PC-3 (cell line): ENCODE results near the gene FAM131C. TPM values are rescaled to one million over a fixed set of nuclear protein-coding genes. Genes with fewer than 3 reads are reported as not detected.
"Not testable (repeated sequence)": the region's sequence is repeated elsewhere in the genome, so short reads cannot be mapped to it uniquely, and the experiment has no call there.

Experiments
- ATAC-seq: fragments of 200-7000 bp; cut with Tn5 transposase; 2 replicates; pipeline ENCODE4 v1.9.1; 2020; ENCODE audit warnings: mild to moderate bottlenecking, moderate library complexity
- BruUV-seq: library from RNA; stranded (reverse); fragments of 400-500 nt; replicated peaks from 2 replicates; lab custom pipeline; 2021; lab: Mats Ljungman, UMichigan
- CTCF ChIA-PET: fragments of 300-600 bp; sonication (Branson Sonifier 250); formaldehyde crosslinking; loops from one replicate; lab custom pipeline; 2022; ENCODE audit warnings: antibody characterized with exemption; lab: Charles Lee
- POLR2A ChIA-PET: fragments of 300-600 bp; sonication (Branson Sonifier 250); formaldehyde crosslinking; loops from one replicate; lab custom pipeline; 2022; ENCODE audit warnings: antibody characterized with exemption; ENCODE audit not compliant: unreplicated experiment; lab: Charles Lee
- DNase-seq: peaks from one replicate; pipeline ENCODE4 v3.0.0-alpha.2; 2015
- H2AFZ ChIP-seq: fragments of 300-600 bp; sonication (generic); 2 replicates; pipeline ENCODE4 v1.6.0; 2016; ENCODE audit warnings: antibody characterized with exemption, low read length
- H3F3A ChIP-seq: fragments of 300-600 bp; sonication (generic); one replicate; pipeline ENCODE4 v1.6.0; 2017; ENCODE audit warnings: antibody characterized with exemption, low read length, control low read depth, mild to moderate bottlenecking; ENCODE audit not compliant: unreplicated experiment
- H3K27ac ChIP-seq: fragments of 300-600 bp; sonication (generic); 2 replicates; pipeline ENCODE4 v1.5.1; 2016; ENCODE audit warnings: mild to moderate bottlenecking, low read length
- H3K27me3 ChIP-seq: fragments of 300-600 bp; sonication (generic); 2 replicates; pipeline ENCODE4 v1.6.1; 2016; ENCODE audit warnings: low read length, mixed read lengths
- H3K36me3 ChIP-seq: fragments of 300-600 bp; sonication (generic); 2 replicates; pipeline ENCODE4 v1.6.1; 2016; ENCODE audit warnings: low read depth, mixed run types, low read length, mixed read lengths
- H3K4me1 ChIP-seq: fragments of 300-600 bp; sonication (generic); 2 replicates; pipeline ENCODE4 v1.5.1; 2016; ENCODE audit warnings: low read length; ENCODE audit not compliant: insufficient read depth
- H3K4me2 ChIP-seq: fragments of 300-600 bp; sonication (generic); 2 replicates; pipeline ENCODE4 v1.6.0; 2016; ENCODE audit warnings: low read length
- H3K4me3 ChIP-seq: fragments of 300-600 bp; sonication (generic); 2 replicates; pipeline ENCODE4 v1.5.1; 2016; ENCODE audit warnings: mild to moderate bottlenecking, low read length, mixed read lengths
- H3K79me2 ChIP-seq: fragments of 300-600 bp; sonication (generic); 2 replicates; pipeline ENCODE4 v1.6.1; 2017; ENCODE audit warnings: low read length, mixed read lengths
- H3K9ac ChIP-seq: fragments of 300-600 bp; sonication (generic); 2 replicates; pipeline ENCODE4 v1.6.0; 2016; ENCODE audit warnings: mild to moderate bottlenecking, low read length
- H3K9me2 ChIP-seq: fragments of 300-600 bp; sonication (generic); replicated peaks from 2 replicates; pipeline ENCODE4 v1.6.1; 2016; ENCODE audit warnings: mixed run types, low read length, mixed read lengths
- H3K9me3 ChIP-seq: fragments of 300-600 bp; sonication (generic); 2 replicates; pipeline ENCODE4 v1.6.1; 2016; ENCODE audit warnings: low read length, mixed read lengths
- H4K20me1 ChIP-seq: fragments of 300-600 bp; sonication (generic); 2 replicates; pipeline ENCODE4 v1.6.1; 2016; ENCODE audit warnings: low read length, mixed read lengths
- EZH2 ChIP-seq: fragments of 300-600 bp; sonication (generic); IDR thresholded peaks from one replicate; pipeline ENCODE4 v1.6.1; 2017; ENCODE audit warnings: antibody characterized with exemption, mild to moderate bottlenecking, low read length; ENCODE audit not compliant: unreplicated experiment
- EZH2phosphoT487 ChIP-seq: fragments of 300-600 bp; sonication (generic); IDR thresholded peaks from 2 replicates; pipeline ENCODE4 v1.6.1; 2018; ENCODE audit warnings: mild to moderate bottlenecking, antibody characterized with exemption, low read length, borderline replicate concordance
- intact Hi-C: fragments of 100-400 bp; cut with micrococcal nuclease; formaldehyde crosslinking; loops from 2 replicates; pipeline ENCODE4 v1.9.0; 2023
- total RNA-seq: library from RNA; depleted of rRNA; stranded (reverse); fragments of >200 nt; gene quantifications from 2 replicates; pipeline ENCODE4 v1.2.3, GENCODE V29; 2014
- TF ChIP-seq, protein P1 (sequence below): fragments of 300-600 bp; sonication (generic); conservative IDR thresholded peaks from 2 replicates; pipeline ENCODE4 v1.5.1; 2017; ENCODE audit warnings: antibody characterized with exemption, low read depth, mild to moderate bottlenecking, low read length

FAM131C gene
- total RNA-seq, 1 experiment from 2014 or later = 7.7 TPM

- no peak overlapping the region for H3K9ac ChIP-seq
- no peaks in the 10 kb centered on the region for H3K27me3 ChIP-seq
- no peak overlapping the region for H3K4me2 ChIP-seq
- no peak for TF ChIP-seq EZH2phosphoT487
- TF ChIP-seq EZH2 = no peak
- TF ChIP-seq, protein P1, sequence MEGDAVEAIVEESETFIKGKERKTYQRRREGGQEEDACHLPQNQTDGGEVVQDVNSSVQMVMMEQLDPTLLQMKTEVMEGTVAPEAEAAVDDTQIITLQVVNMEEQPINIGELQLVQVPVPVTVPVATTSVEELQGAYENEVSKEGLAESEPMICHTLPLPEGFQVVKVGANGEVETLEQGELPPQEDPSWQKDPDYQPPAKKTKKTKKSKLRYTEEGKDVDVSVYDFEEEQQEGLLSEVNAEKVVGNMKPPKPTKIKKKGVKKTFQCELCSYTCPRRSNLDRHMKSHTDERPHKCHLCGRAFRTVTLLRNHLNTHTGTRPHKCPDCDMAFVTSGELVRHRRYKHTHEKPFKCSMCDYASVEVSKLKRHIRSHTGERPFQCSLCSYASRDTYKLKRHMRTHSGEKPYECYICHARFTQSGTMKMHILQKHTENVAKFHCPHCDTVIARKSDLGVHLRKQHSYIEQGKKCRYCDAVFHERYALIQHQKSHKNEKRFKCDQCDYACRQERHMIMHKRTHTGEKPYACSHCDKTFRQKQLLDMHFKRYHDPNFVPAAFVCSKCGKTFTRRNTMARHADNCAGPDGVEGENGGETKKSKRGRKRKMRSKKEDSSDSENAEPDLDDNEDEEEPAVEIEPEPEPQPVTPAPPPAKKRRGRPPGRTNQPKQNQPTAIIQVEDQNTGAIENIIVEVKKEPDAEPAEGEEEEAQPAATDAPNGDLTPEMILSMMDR = no peak
- no peaks in the 10 kb centered on the region for H3K9me2 ChIP-seq
- H3F3A ChIP-seq = no peaks in the 10 kb centered on the region
- intact Hi-C loops = no loop called here
- H3K79me2 ChIP-seq = no peaks in the 10 kb centered on the region
- DNase-seq (no peak), ATAC-seq (no peak)
- no peak overlapping the region for H2AFZ ChIP-seq
- H3K9me3 ChIP-seq = no peaks in the 10 kb centered on the region
- no peaks in the 10 kb centered on the region for H4K20me1 ChIP-seq
- no peak overlapping the region for H3K4me3 ChIP-seq
- POLR2A ChIA-PET = no interaction called here
- CTCF ChIA-PET = no interaction called here
- BruUV-seq = no TSS peak
- H3K36me3 ChIP-seq = no peaks in the 10 kb centered on the region
- peaks cover 5% of the 10 kb centered on the region for H3K4me1 ChIP-seq
- H3K27ac ChIP-seq = no peak overlapping the region
Measured at GRCh38 chr1:16053781-16054502, 19.5 kb downstream of the FAM131C start.

GRCh38 chr1:16051949-16052348 lies 21.5 kb downstream of the FAM131C start:
- H3K9me2 ChIP-seq, H3K9me3 ChIP-seq, ATAC-seq, H3K4me1 ChIP-seq, H3F3A ChIP-seq, CTCF ChIA-PET, H3K9ac ChIP-seq, intact Hi-C loops, H3K4me3 ChIP-seq, H3K27me3 ChIP-seq, H4K20me1 ChIP-seq, BruUV-seq, H3K4me2 ChIP-seq, H3K27ac ChIP-seq, H2AFZ ChIP-seq, POLR2A ChIA-PET, H3K36me3 ChIP-seq, DNase-seq, H3K79me2 ChIP-seq: not testable (repeated sequence)

DNA sequence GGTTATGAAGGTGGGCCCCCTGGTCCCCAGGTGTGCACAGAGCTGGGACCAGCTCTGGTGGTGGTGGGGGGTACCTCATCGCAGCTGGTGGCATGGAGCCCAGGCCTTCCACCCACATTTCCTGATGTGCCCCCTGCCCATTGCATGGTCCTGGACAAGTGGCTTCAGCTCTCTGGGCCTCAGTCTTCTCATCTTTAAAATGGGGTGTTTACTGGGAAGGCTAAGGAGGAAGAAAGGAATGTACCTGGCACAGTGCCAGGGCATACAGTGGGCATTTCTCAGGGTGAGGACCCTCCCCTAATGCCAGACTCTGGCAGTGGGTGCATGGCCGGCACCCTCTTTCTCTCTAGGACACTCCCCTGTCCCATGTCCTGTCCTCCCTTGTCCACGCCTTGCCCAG lies 22.4 kb downstream of the FAM131C start:
- H3K27ac ChIP-seq = no peak overlapping the region
- CTCF ChIA-PET = no interaction called here
- ATAC-seq = no peak
- H4K20me1 ChIP-seq = no peaks in the 10 kb centered on the region
- H3K27me3 ChIP-seq = no peaks in the 10 kb centered on the region
- no peak overlapping the region for H2AFZ ChIP-seq
- no peaks in the 10 kb centered on the region for H3K9me2 ChIP-seq
- no peak overlapping the region for H3K9ac ChIP-seq
- no peaks in the 10 kb centered on the region for H3K36me3 ChIP-seq
- peaks cover 5% of the 10 kb centered on the region for H3K4me1 ChIP-seq
- H3K79me2 ChIP-seq = no peaks in the 10 kb centered on the region
- H3K9me3 ChIP-seq = no peaks in the 10 kb centered on the region
- no peaks in the 10 kb centered on the region for H3F3A ChIP-seq
- H3K4me3 ChIP-seq = no peak overlapping the region
- DNase-seq = no peak
- TF ChIP-seq, protein P1 = no peak
- TF ChIP-seq EZH2phosphoT487 (no peak), EZH2 (no peak)
- H3K4me2 ChIP-seq = no peak overlapping the region
- intact Hi-C loops = no loop called here
- no TSS peak for BruUV-seq
- POLR2A ChIA-PET = no interaction called here
